HG02938 (cell line): ENCODE measurements around the gene CALHM1.
"Not testable (repeated sequence)": the region's sequence is repeated elsewhere in the genome, so short reads cannot be mapped to it uniquely, and the experiment has no call there.

Experiments used
- ATAC-seq: cut with Tn5 transposase; IDR thresholded peaks from one replicate; pipeline ENCODE4 v1.9.1; 2021; ENCODE audit warnings: mild to moderate bottlenecking, moderate library complexity; ENCODE audit not compliant: unreplicated experiment

Gene CALHM1, protein sequence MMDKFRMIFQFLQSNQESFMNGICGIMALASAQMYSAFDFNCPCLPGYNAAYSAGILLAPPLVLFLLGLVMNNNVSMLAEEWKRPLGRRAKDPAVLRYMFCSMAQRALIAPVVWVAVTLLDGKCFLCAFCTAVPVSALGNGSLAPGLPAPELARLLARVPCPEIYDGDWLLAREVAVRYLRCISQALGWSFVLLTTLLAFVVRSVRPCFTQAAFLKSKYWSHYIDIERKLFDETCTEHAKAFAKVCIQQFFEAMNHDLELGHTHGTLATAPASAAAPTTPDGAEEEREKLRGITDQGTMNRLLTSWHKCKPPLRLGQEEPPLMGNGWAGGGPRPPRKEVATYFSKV

DNA sequence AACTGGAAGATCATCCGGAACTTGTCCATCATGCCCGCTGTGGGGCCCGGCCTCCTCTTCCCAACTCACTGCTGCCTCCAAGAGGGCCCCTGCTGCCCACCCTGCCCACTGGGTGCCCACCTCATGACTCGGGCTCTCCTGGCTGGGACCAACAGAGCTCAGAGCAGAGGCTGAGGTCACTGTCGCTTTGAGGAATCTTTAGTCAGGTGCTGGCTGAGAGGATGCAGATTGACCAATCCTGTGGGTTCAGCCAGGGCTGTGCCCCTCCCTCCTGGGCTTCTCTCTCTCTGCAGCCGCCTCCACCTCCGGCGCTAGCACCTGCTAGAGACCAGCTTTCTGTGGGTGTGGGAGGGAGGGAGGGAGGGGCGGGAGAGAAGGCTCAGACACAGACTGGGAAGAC, at the start of gene CALHM1:
CALHM1 (minus strand) TSS at position 181 of the 400 bp plus-strand sequence; CDS start at position 32, 149 bp downstream.
- no peak for ATAC-seq

DNA sequence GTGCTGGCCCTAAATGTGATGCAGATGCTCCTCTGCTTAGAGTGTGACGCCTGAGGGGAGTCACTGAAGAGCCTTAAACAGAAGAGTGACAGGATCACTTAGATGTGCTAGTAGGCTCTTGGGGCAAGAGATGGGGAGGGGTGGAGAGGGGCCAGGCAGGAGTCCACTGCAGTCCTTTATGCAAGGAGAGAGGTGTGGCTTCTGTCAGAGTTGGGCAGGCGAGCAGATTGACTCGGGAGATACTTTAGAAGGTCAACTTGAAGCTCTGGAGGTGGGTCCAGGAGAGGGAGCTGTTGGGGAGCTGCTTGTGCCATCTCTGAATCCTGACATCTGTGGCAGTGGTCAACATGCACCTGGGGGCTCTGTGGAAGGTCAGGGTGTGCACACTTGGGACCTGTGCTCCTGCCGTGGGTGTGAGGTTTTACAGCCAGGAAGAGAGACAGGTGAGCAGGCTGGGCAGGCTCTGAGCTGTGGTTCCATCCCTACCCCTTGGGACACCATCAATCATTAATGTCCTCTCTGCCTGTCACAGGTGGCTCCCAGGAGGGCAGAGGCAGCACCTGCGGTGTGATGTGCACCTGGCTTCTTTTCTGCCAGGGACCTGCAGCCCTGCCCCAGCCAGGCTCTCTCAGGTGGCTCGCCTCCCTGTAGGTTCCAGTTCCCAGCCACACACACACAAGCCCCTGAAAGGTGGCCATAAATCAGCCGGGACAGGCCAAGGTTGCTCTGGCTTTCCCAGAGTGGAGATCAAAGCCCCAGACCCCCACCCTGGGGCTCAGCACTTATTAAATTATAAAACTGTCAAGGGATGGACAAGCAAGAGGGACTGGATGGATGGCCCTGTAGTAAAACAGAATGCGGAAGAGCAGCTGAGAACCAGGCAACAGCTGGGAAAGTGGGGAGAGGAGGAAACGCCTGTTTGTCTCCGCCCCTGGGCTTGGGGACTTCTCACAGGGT, 48.8 kb upstream of the CALHM1 start:
- ATAC-seq, result no peak

DNA sequence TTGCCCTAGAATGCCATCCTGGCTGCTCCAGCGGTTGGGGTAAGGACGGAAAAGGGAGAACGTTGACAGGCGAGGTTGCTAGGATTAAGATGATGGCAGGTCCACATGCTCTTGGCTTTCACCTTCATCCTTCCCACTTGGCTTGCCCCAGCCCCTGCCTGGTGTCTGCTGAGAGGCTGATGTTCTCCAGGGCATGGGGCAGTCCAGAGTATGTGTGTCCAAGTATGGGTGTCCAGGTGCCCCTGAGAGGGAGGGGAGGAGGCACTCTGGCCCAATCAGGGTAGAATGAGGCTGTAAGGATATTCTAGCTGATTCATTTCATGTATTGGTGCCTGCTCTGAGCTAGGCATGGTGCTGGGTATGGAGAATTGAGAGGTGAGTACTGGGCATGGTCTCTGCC, 47.4 kb upstream of the CALHM1 start:
- no peak for ATAC-seq

DNA sequence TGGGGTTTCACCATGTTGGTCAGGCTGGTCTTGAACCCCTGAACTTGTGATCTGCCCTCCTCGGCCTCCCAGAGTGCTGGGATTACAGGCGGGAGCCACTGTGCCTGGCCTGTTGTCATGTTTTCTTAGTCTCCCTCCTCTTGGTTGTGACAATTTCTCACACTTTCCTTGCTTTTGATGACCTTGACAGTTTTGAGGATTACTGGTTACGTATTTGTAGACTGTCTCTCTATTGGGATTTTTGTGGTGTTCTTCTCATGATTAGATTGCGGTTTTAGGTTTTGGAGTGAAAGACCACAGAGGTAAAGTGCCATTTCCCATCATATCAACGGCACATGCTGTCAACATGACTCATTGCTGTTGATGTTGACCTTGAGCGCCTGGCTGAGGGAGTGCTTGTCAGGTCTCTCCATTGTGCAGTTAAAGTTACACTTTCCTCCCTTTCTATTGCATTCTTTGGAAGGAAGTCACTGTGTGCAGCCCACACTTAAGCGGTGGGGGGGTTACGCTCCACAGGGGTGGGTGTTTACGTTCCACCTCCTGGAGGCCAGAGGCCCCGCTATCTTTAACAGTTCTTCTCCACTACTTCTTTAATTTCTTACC, 45.6 kb upstream of the CALHM1 start:
- no peak for ATAC-seq

DNA sequence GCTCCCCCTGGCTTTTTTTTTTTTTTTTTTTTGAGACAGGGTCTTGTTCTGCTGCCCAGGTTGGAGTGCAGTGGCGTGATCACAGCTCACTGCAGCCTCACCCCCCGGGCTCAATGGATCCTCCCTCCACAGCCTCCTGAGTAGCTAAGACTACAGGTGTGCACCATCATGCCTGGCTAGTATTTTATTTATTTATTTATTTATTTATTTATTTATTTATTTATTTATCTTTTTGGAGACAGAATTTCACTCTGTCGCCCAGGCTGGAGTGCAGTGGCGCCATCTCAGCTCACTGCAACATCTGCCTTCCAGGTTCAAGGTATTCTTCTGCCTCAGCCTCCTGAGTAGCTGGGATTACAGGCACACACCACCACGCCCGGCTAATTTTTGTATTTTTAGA, 45.1 kb upstream of the CALHM1 start:
- ATAC-seq, result not testable (repeated sequence)

DNA sequence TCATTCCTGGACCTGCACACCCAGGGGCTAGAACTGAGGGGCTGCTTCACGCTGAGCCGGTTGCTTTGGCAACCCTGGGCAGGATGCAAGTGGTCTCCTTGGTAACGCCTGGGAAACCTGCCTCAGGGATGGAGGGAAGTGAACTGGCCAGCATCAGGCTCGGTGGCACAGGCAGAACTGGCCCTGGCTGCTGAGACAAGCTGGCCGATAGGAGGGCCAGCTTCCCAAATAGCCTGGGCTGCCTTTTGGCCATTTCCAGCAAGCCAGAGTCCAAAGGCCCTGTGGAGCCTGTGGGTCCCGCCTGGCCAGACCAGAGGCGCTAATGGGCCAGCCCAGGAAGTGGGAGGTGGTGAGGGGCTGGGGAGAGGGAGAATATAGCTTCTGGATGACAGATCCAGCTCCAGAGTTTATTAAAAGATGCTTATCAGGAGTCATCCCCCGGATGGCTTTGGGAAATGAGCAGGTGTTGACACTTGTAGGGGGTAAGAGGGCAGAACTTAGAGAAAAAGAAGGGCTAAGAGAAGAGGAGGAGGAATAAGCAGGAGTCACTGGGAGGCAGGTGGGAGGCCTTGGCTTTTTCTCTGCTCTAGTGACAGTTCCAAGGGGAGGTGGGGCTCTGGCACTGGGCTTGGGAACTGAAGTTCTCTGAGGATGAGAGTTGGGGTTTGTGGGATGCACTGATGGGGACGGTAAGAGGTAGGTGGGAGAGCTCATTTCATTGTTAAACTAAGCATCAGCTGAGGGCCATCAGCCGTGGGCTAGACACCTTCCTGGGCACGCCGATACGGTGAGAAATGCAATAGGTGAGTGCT, 44.4 kb upstream of the CALHM1 start:
- ATAC-seq, result no peak

DNA sequence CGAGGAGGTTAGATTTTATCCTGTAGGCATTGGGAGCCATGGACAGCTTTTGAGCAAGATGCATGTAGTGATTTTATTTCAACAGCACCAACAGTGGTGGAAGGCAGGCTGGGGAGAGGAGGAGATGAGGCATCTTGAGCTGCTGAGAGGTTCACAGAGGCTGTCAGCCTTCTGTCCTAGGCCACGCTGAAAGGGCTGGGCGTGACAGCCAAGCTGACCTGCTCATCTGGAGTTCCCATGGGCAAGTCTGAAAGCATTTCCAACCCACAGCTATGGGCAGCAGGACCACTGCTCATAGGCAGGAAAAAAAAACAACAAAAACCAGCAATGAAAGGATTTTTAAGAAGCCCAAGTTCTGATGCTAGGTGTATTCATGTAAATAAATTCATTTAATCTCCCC, 42.5 kb upstream of the CALHM1 start:
- ATAC-seq, result no peak

DNA sequence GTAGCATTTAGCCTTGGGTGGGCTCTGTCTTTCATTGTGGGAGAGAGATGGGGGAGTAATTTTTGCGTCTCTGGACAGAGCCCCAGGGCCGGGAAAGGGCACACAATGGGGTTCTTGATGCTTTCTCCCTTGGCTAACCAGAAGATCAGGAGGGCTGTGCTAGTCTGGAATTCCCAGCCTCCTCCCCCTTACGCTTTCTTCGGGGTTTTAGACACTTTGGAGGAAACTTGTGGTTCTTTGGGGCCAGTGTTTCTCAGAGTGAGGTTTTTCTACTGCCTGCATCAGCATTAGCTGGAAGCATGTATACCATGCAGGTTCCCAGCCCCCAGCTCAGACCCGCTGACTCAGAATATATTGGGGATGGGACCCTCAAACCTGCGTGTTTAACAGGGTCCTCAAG, 41.8 kb upstream of the CALHM1 start:
- ATAC-seq, result no peak

DNA sequence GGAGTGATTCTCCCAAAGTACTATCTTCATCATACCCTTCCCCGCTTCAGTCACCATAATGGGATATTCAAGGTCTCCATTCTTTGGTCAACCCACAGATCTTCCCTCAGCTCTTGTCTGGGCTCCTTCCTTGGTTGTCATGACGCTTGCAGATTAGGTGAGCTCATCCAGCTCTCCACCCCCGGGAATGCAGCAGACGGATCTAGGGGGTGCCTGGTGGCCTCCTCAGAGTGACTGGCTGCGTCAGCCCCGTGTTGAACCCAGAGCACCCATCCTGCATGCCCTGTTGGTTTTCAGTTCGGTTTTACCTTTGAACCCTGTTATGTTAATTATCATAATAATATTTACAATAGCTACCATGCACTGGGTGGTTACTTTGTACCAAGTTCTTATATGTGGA, 41.2 kb upstream of the CALHM1 start:
- ATAC-seq, result no peak

DNA sequence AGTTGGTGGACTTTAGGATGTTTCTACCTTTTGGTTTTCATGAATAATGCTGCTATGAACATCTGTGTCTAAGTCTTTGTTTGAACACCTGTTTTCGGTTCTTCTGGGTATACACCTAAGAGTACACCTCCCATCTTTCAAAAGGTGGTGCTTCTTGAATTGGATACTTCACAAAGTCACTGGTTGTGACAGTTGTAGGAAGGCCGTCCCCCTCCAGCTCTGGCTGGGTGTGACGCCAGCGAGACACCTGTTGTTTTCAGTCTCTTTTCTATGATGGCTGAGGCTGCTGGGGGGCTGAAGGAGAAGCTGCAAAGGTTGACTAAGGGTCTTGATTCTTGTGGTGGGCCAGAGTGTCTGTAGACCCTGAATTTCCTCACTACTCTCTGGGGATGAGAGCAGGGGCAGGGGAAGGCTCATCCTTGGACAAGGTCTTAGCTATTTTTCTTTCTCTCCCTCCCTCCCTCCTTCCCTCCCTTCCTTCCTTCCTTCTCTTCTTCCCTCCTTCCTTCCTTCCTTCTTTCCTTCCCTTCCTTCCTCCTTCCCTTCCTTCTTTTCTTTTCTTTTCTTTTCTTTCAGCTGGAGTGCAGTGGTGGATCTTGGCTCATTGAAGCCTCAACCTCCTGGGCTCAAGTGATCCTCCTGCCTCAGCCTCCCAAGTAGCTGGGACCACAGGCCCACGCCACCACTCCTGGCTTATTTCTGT, 40.4 kb upstream of the CALHM1 start:
- no peak for ATAC-seq

DNA sequence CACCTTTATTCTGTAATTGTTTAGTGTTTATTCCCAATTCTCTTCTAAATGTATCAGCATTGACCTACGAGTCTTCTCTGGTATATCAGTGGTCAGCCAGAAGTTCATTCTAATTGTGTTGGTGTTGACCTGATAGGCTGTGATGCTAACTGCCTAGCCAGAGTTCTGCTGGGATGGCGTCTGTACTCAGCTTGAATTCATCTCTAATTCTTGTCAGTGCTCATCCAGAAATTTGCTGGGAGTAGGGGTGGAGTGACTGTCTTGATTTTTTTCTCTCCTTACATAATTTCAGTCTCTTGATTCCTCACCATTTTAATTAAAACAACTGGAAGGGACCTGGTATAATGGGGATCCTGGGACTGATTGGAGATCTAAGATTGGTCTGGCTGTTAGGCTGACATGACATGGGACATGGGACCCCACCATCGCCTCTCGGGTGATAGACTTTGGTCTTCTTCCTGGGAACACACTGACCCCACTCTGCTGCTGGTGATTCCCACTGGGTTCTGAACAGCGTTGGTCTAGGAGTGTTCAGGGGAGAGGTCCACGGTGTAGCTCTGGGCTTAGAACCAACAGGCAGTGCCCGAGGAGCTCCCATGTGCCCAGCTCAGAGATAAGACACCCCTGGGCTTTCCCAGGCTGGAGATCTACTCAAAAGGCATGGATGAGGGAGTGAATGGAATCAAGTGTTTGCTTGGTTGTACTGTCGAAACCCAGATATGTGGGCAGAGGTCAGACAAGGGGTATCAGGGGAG, 38.6 kb upstream of the CALHM1 start:
- no peak for ATAC-seq

DNA sequence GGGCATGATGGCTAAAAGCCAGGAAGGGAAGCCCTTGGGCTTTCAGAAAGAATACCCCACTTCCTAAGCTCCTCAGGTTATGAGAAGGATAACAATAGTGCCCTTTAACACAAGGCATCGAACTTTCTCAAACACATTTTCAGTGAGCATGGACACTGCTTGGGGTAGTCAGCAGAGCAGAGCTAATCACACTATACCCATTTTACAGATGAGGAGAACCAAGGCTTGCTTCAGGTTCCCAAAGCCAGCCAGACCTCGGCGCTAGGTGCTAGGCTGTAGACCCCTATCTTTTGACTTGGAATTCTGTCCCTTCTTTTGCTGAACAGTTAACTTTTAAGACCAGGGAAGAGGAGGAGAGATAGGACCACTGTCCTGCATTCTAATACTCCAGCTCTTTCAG, 36.6 kb upstream of the CALHM1 start:
- no peak for ATAC-seq

DNA sequence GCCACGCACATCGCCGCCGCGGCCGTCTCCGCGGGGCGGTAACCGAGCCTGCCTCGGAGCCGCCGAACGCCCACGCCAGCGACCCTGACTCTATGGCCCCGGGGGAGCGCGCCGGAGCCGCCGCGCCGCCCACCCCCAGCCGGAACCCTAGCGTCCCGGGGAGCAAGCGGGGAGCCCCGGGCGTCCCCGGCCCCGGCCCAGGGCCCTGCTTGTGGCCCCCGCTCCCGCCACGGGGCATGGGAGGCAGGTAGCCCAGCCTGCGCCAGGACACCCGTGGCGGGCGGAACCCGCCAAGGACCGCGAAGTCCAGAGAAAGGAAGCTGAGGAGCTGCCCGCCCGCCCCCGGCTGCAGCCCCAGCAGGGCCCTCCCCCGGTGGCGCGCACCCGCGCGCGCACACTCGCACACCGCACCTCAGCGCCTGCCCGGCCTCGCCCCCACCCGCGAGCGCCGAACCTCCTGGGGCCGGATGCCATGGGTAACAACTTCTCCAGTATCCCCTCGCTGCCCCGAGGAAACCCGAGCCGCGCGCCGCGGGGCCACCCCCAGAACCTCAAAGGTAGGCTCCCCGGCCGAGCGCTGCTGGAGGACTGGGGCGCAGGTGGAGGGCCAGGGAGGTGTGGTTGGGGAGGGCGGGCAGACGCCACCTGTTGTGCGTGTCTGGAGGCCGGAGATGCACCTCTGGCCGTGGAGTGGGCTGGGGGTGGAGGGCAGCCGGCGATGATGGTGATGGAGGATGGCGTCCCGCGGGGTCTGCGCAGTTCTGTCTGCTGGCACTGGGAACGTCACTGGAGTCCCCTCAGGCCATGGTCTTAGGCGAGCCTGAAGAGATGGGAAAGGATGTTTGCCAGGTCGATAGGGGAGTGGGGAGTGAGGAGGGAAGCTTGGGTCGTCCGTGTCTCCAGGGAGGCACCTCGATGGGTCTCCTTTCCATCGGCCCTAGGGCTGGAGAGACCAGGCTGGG, 35.5 kb upstream of the CALHM1 start:
- no peak for ATAC-seq

DNA sequence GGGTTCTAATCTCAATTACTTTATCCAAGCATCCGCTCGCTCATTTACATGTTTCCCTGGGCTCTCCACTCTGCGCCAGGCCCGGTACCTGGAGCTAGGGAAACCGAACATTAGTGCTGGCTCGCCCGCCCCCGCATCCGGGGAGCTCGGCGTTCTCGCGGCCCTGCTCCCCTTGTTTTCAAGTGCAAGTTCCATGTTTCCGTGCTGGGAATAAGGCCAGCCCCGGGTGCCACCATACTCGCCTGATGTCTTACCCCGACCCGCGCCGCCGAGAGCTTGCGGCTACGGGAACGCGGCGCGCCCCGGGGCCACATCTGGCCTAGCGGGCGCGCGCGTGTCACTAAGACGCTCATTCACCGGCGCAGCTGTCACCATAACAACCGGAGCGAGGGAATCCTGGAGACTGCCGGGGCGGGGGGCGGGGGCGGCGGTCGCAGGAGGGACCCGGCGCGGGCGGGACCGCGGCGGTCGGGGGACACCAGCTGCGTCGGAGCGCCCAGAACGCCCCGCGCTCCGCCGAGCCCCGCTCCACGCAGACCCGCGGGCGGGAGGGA, 34.7 kb upstream of the CALHM1 start, which contains the start of gene NEURL1:
NEURL1 (plus strand) TSS at position 344 of the 554 bp plus-strand sequence. CDS start 683 bp downstream, outside the sequence.
- no peak for ATAC-seq

DNA sequence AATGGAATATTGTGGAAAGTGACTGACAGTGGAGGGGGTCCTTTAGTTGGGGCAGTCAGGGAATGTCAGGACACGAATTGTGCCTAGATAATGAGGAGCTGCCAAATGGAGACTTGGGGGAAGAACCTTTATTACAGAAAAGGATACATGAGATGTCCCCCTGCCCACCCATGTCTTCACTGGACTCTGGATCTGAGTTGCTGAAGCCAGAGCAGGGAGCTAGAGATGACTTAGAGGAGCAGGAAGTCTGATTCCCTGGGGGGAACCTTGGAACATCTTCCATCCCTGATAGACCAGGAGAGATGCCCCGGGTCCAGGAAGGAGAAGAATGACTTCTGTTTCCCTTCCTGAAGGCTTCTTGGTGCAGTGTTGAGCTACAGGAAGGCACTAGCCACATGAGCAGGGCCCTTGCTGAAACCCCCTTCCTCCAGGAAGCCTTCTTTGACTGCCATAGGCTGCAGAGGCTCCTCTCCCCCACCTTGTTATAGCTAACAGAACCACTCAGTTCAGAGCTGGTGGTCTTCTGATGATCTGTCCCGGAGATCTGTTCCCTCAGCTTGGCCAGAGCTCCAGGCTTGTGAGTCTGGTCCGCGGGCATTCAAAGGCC, 34.1 kb upstream of the CALHM1 start:
- no peak for ATAC-seq

DNA sequence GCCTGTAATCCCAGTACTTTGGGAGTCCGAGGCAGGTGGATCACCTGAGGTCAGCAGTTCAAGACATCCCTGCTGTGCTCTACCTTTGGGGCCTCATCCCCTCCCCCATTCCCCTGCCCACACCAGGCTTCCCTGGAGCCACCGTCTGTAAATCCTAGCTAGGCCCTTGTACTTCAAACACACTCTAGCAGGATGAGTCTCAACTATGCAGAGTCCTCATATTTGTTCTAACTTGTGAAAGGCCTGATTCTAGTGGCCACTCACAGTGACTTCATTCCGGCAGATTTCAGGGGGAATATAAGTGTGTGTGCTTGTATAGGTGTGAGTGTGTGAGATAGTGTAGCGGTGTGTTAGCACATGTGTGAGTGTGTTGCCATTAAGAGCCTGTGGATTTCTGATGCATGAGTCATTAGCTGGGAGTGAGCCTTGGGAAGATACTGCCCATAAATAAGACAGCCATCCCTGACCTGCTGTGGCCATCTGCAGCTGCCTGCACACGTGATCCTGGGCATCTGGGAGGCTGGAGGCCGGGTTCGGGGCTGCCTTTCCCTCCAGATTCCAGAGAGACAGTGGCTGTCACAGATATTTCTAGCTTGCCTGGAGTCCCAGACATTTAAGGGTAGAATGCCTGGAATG, 33.1 kb upstream of the CALHM1 start:
- no peak for ATAC-seq

DNA sequence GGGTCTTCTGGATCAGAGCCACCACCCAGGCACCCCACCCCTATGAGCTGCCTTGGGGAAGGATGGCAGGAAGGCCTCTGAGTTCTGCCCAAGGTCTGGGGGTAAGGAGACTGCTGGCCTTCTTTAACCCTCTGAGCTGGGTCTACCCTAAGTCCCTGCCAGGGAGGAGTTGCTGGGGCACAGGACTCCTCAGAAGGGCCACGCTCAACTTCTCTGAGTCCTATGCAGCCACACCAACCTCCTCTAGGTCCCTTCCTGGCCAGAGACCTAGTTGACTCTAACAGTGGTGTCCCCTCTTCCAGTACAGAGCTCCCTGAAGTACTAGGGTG, 32.2 kb upstream of the CALHM1 start:
- peak; percentile 17 for ATAC-seq
